Prostate gland (tissue), 2 donors: Measurements from ENCODE around the gene APOBEC4. TPM values are rescaled to one million over a fixed set of nuclear protein-coding genes. Genes with fewer than 3 reads are reported as not detected.

ENCODE experiments used
- DNase-seq: peaks from one replicate; pipeline ENCODE4 v3.0.0-alpha.2; 2019; ENCODE audit warnings: low spot score
- H3K27ac ChIP-seq, 2 donors: fragments of 200-600 bp; sonication (generic); 2 replicates each; pipeline ENCODE4 v1.5.1; 2017 to 2019
- H3K27me3 ChIP-seq: fragments of 200-600 bp; sonication (generic); replicated peaks from 2 replicates; pipeline ENCODE4 v1.5.1; 2019; ENCODE audit not compliant: insufficient read depth
- H3K36me3 ChIP-seq, 2 donors: fragments of 200-600 bp; sonication (generic); 1 replicate in 1 of 2; 2 replicates in 1 of 2; pipeline versions ENCODE4 v1.5.1 to v1.8.1; 2017 to 2019
- H3K4me1 ChIP-seq: fragments of 200-600 bp; sonication (generic); replicated peaks from 2 replicates; pipeline ENCODE4 v1.5.1; 2019
- H3K4me3 ChIP-seq, 2 donors: fragments of 200-600 bp; sonication (generic); 2 replicates each; pipeline ENCODE4 v1.5.1; 2017 to 2019
- H3K9me3 ChIP-seq: fragments of 200-600 bp; sonication (generic); 2 replicates; pipeline ENCODE4 v1.5.1; 2017
- CTCF ChIP-seq, 4 experiments: fragments of 200-600 bp in 2 of 4; fragments of 450-650 bp in 2 of 4; sonication (generic) in 2 of 4; IDR thresholded peaks; 1 replicate in 3 of 4; 2 replicates in 1 of 4; pipeline ENCODE4 v1.5.1; 2016 to 2019; ENCODE audit warnings: antibody characterized with exemption in 4 of 4, mild to moderate bottlenecking in 2 of 4, moderate library complexity in 2 of 4
- POLR2A ChIP-seq: fragments of 450-650 bp; IDR thresholded peaks from one replicate; pipeline ENCODE4 v1.6.1; 2016; ENCODE audit warnings: antibody characterized with exemption, mild to moderate bottlenecking
- POLR2AphosphoS5 ChIP-seq: sonication (generic); formaldehyde crosslinking; IDR thresholded peaks from one replicate; pipeline ENCODE4 v1.6.1; 2017; ENCODE audit warnings: antibody characterized with exemption
- WGBS: methylation state at CpG from one replicate; pipeline ENCODE4 v1.1.5; 2018; 5-methylcytosine and 5-hydroxymethylcytosine counted together
- intact Hi-C: fragments of 100-400 bp; cut with DNase I; formaldehyde crosslinking; loops from one replicate; pipeline ENCODE4 v1.14.2; 2022
- total RNA-seq, 2 donors: library from RNA; depleted of rRNA; stranded (reverse); fragments of >200 nt; gene quantifications; one replicate each; pipeline ENCODE4 v1.1.0, GENCODE V29; 2016

Gene APOBEC4
- total RNA-seq, 2 donors from 2014 or later = 0.34 TPM; not detected in 1

GRCh38 chr1:183636334-183636682 is 16.8 kb downstream of the APOBEC4 start:
- Histone ChIP-seq H3K4me3 (peak overlapping the region; percentile 83 to 93), H3K36me3 (no peaks in the 10 kb centered on the region), H3K27ac (peak overlapping the region; percentile 87 to 90), H3K27me3 (no peaks in the 10 kb centered on the region), H3K4me1 (no peaks in the 10 kb centered on the region), H3K9me3 (no peaks in the 10 kb centered on the region)
- no peak for DNase-seq
- intact Hi-C loops = loop anchor here (5.0 to 10.0 kb wide), 2 partner anchors 164 to 398 kb away; partner anchors contain the start of genes COLGALT2 and SMG7
- TF ChIP-seq POLR2A (no peak), POLR2AphosphoS5 (no peak), CTCF (IDR thresholded peaks at IDR 0.05) (no peak)
- 5% methylated on average over 15 of the region's 15 CpGs for WGBS

- peak in 1 of 4 experiments; percentile 18 for TF ChIP-seq CTCF (IDR thresholded peaks at IDR 0.05)
- TF ChIP-seq POLR2AphosphoS5 = peak; percentile 98
- TF ChIP-seq POLR2A = peak; percentile 89
- Histone ChIP-seq H3K9me3 (no peaks in the 10 kb centered on the region), H3K36me3 (no peaks in the 10 kb centered on the region), H3K4me3 (peak within 1 kb of the TSS; percentile 83 to 93), H3K27ac (peak within 1 kb of the TSS; percentile 87 to 90), H3K27me3 (no peaks in the 10 kb centered on the region), H3K4me1 (no peaks in the 10 kb centered on the region)
- DNase-seq = peak; percentile 94
- intact Hi-C loops = loop anchor here (5.0 to 10.0 kb wide), 2 partner anchors 163 to 399 kb away; partner anchors contain the start of genes COLGALT2 and SMG7
- under 1% methylated on average over 62 of the region's 65 CpGs for WGBS
Measured at GRCh38 chr1:183635606-183636333, 17.3 kb downstream of the APOBEC4 start, which contains the start of gene ARPC5. Gene ARPC5, minus strand, starts transcription at chr1:183635783. Its CDS starts 124 bp downstream, at chr1:183635659.

GRCh38 chr1:183635099-183635605 is 18.0 kb downstream of the APOBEC4 start:
- Histone ChIP-seq H3K9me3 (no peaks in the 10 kb centered on the region), H3K27me3 (no peaks in the 10 kb centered on the region), H3K27ac (peak overlapping the region; percentile 87 to 90), H3K4me3 (peak overlapping the region; percentile 83 to 93), H3K36me3 (no peaks in the 10 kb centered on the region), H3K4me1 (no peaks in the 10 kb centered on the region)
- intact Hi-C loops = loop anchor here (5.0 to 10.0 kb wide), 2 partner anchors 163 to 400 kb away; partner anchors contain the start of genes COLGALT2 and SMG7
- under 1% methylated on average over 41 of the region's 42 CpGs for WGBS
- TF ChIP-seq POLR2A = no peak
- no peak for TF ChIP-seq POLR2AphosphoS5
- peak in 1 of 4 experiments; percentile 1 for TF ChIP-seq CTCF (IDR thresholded peaks at IDR 0.05)
- DNase-seq = no peak

- intact Hi-C loops = loop anchor here (5.0 to 10.0 kb wide), 2 partner anchors 162 to 400 kb away; partner anchors contain the start of genes COLGALT2 and SMG7
- no peak for DNase-seq
- TF ChIP-seq CTCF (IDR thresholded peaks at IDR 0.05) (no peak), POLR2A (no peak), POLR2AphosphoS5 (no peak)
- Histone ChIP-seq H3K4me3 (peak overlapping the region; percentile 83 to 93), H3K9me3 (no peaks in the 10 kb centered on the region), H3K27ac (peak overlapping the region; percentile 87 to 90), H3K27me3 (no peaks in the 10 kb centered on the region), H3K36me3 (no peaks in the 10 kb centered on the region), H3K4me1 (no peaks in the 10 kb centered on the region)
- 3% methylated on average over 10 of the region's 10 CpGs for WGBS
Measured at GRCh38 chr1:183634429-183635065, 18.6 kb downstream of the APOBEC4 start.
